HG02798 (cell line): ENCODE measurements around the gene DIRAS2.
A peak's percentile ranks its signal among the peaks of the same experiment; 100 is the strongest.
"Not testable (repeated sequence)": the region's sequence is repeated elsewhere in the genome, so short reads cannot be mapped to it uniquely, and the experiment has no call there.

Experiments
- ATAC-seq: cut with Tn5 transposase; IDR thresholded peaks from one replicate; pipeline ENCODE4 v1.9.1; 2021; ENCODE audit warnings: mild to moderate bottlenecking; ENCODE audit not compliant: unreplicated experiment, poor library complexity

DIRAS2 gene

GRCh38 chr9:90642570-90643539, at the start of gene DIRAS2:
Gene DIRAS2 (minus strand): TSS chr9:90642824. CDS start chr9:90613827, 28,997 bp downstream.
- peak; percentile 59 for ATAC-seq

GRCh38 chr9:90684736-90685135, 42.1 kb upstream of the DIRAS2 start:
- no peak for ATAC-seq

GRCh38 chr9:90684106-90684505, 41.5 kb upstream of the DIRAS2 start:
- no peak for ATAC-seq

- no peak for ATAC-seq
Observed at GRCh38 chr9:90680534-90680933, 37.9 kb upstream of the DIRAS2 start.

- no peak for ATAC-seq
Observed at GRCh38 chr9:90665072-90665471, 22.4 kb upstream of the DIRAS2 start.

GRCh38 chr9:90659650-90660364, 17.2 kb upstream of the DIRAS2 start:
- no peak for ATAC-seq

- no peak for ATAC-seq
Observed at GRCh38 chr9:90658783-90659182, 16.2 kb upstream of the DIRAS2 start.

- no peak for ATAC-seq
Observed at GRCh38 chr9:90658181-90658580, 15.6 kb upstream of the DIRAS2 start.

GRCh38 chr9:90656876-90657275, 14.3 kb upstream of the DIRAS2 start:
- not testable (repeated sequence) for ATAC-seq

- no peak for ATAC-seq
Observed at GRCh38 chr9:90651246-90651645, 8.6 kb upstream of the DIRAS2 start.

GRCh38 chr9:90647843-90648242, 5.2 kb upstream of the DIRAS2 start:
- ATAC-seq: no peak

- no peak for ATAC-seq
Observed at GRCh38 chr9:90645721-90646120, 3.1 kb upstream of the DIRAS2 start.

- ATAC-seq: no peak
Observed at GRCh38 chr9:90641884-90642487, 638 bp downstream of the DIRAS2 start.

- ATAC-seq: no peak
Observed at GRCh38 chr9:90641086-90641485, 1.5 kb downstream of the DIRAS2 start.

GRCh38 chr9:90640361-90640760, 2.3 kb downstream of the DIRAS2 start:
- ATAC-seq: no peak

- no peak for ATAC-seq
Observed at GRCh38 chr9:90637626-90638025, 5.0 kb downstream of the DIRAS2 start.

- ATAC-seq: no peak
Observed at GRCh38 chr9:90632647-90633207, 9.9 kb downstream of the DIRAS2 start.

GRCh38 chr9:90631964-90632363, 10.7 kb downstream of the DIRAS2 start:
- no peak for ATAC-seq

GRCh38 chr9:90629991-90630390, 12.6 kb downstream of the DIRAS2 start:
- ATAC-seq: no peak

GRCh38 chr9:90629354-90629753, 13.3 kb downstream of the DIRAS2 start:
- no peak for ATAC-seq

GRCh38 chr9:90616806-90617205, 25.8 kb downstream of the DIRAS2 start:
- ATAC-seq: no peak
